Fibroblast of lung (primary cell): ENCODE measurements around the gene SGSH. TPM values are rescaled to one million over a fixed set of nuclear protein-coding genes. Genes with fewer than 3 reads are reported as not detected.

Experiments used
- DNase-seq, 2 donors: peaks; one replicate each; pipeline versions ENCODE4 v3.0.0 to v3.0.0-alpha.2; 2010; ENCODE audit warnings: low read depth in 2 of 2
- H2AFZ ChIP-seq: 2 replicates; pipeline ENCODE4 v1.5.1; 2012; ENCODE audit warnings: low read length, control low read depth, inconsistent platforms
- H3K27ac ChIP-seq: 2 replicates; pipeline ENCODE4 v1.5.1; 2011; ENCODE audit warnings: low read length, control low read depth; ENCODE audit not compliant: insufficient read depth
- H3K27me3 ChIP-seq: 2 replicates; pipeline ENCODE4 v1.5.1; 2011; ENCODE audit warnings: mild to moderate bottlenecking, low read length; ENCODE audit not compliant: control insufficient read depth, insufficient read depth
- H3K36me3 ChIP-seq: 2 replicates; pipeline ENCODE4 v1.5.1; 2011; ENCODE audit warnings: low read length; ENCODE audit not compliant: control insufficient read depth, insufficient read depth
- H3K4me1 ChIP-seq: 2 replicates; pipeline ENCODE4 v1.5.1; 2011; ENCODE audit warnings: low read length; ENCODE audit not compliant: control insufficient read depth, insufficient read depth; ENCODE audit errors: extremely low read depth
- H3K4me2 ChIP-seq: 2 replicates; pipeline ENCODE4 v1.5.1; 2011; ENCODE audit warnings: low read length, control low read depth; ENCODE audit not compliant: insufficient read depth; ENCODE audit errors: extremely low read depth
- H3K4me3 ChIP-seq, 4 experiments: fragments of 200-600 bp in 1 of 4; sonication (generic) in 1 of 4; replicated peaks in 1 of 4; 2 replicates each; pipeline ENCODE4 v1.5.1; 2011 to 2016; ENCODE audit warnings: low read length in 4 of 4, low read depth in 3 of 4, mild to moderate bottlenecking in 3 of 4, control low read depth in 2 of 4, inconsistent platforms in 1 of 4, mixed read lengths in 1 of 4; ENCODE audit not compliant: insufficient read depth in 1 of 4; ENCODE audit errors: control extremely low read depth in 1 of 4
- H3K79me2 ChIP-seq: 2 replicates; pipeline ENCODE4 v1.5.1; 2012; ENCODE audit warnings: mild to moderate bottlenecking, low read length, inconsistent platforms; ENCODE audit not compliant: control insufficient read depth, insufficient read depth
- H3K9ac ChIP-seq: 2 replicates; pipeline ENCODE4 v1.5.1; 2011; ENCODE audit warnings: mild to moderate bottlenecking, low read length, control low read depth; ENCODE audit not compliant: insufficient read depth
- H3K9me3 ChIP-seq: 2 replicates; pipeline ENCODE4 v1.5.1; 2012; ENCODE audit warnings: low read depth, low read length; ENCODE audit not compliant: control insufficient read depth, insufficient read depth
- H4K20me1 ChIP-seq: 2 replicates; pipeline ENCODE4 v1.5.1; 2011; ENCODE audit warnings: low read length; ENCODE audit not compliant: control insufficient read depth, insufficient read depth; ENCODE audit errors: extremely low read depth
- EZH2 ChIP-seq: IDR thresholded peaks from 2 replicates; pipeline ENCODE4 v1.5.1; 2012; ENCODE audit warnings: low read length, control low read depth, mild to moderate bottlenecking; ENCODE audit errors: missing control alignments
- polyA plus RNA-seq, 2 donors: library from polyadenylated mRNA; depleted of rRNA in 1 of 2; stranded (reverse) in 1 of 2; unstranded in 1 of 2; fragments of >200 nt; gene quantifications; 2 replicates each; pipeline ENCODE4 v1.2.1, GENCODE V29; 2011 to 2012; ENCODE audit warnings: missing spikeins in 1 of 2
- total RNA-seq: library from RNA; depleted of rRNA; stranded (reverse); fragments of >200 nt; gene quantifications from 2 replicates; pipeline ENCODE4 v1.2.1, GENCODE V29; 2014
- TF ChIP-seq, protein P1 (sequence below), 2 donors: IDR thresholded peaks in 1 of 2; conservative IDR thresholded peaks in 1 of 2; 1 replicate in 1 of 2; 2 replicates in 1 of 2; pipeline ENCODE4 v1.5.1; 2011 to 2012; ENCODE audit warnings: low read length in 2 of 2, control low read depth in 1 of 2, inconsistent platforms in 1 of 2, low read depth in 1 of 2, mild to moderate bottlenecking in 1 of 2

SGSH gene
- total and polyA plus RNA-seq, 2 donors (not counting 1 experiment from before 2014, with no cell fraction given), result 26.9 to 57.2 TPM

DNA sequence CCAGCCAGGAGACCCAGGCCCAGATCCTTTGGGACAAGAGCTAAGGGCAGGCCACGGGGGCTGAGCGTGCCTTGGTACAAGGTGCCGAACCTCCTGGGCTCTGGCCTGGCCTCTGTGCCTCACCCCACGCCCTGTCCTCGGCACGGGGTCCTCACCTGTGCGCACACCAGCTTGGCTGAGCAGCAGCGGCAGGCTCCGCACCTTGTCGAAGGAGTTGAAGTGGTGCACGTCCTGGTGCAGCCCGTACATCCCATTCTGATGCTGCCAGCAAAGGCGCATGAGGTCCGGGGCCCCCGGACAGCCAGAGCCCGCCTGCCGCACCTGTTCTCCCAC lies 5.3 kb downstream of the SGSH start:
- no peak overlapping the region for H3K4me3 ChIP-seq
- no peaks in the 10 kb centered on the region for H3K9me3 ChIP-seq
- no peak overlapping the region for H3K27ac ChIP-seq
- no peaks in the 10 kb centered on the region for H4K20me1 ChIP-seq
- peaks cover 39% of the 10 kb centered on the region for H3K36me3 ChIP-seq
- H3K79me2 ChIP-seq, result peaks cover 12% of the 10 kb centered on the region
- H3K4me2 ChIP-seq, result no peak overlapping the region
- no peak overlapping the region for H3K9ac ChIP-seq
- no peak overlapping the region for H2AFZ ChIP-seq
- H3K27me3 ChIP-seq, result no peaks in the 10 kb centered on the region
- H3K4me1 ChIP-seq, result peaks cover 9% of the 10 kb centered on the region
- DNase-seq, result no peak
- TF ChIP-seq EZH2, result no peak
- TF ChIP-seq, protein P1, sequence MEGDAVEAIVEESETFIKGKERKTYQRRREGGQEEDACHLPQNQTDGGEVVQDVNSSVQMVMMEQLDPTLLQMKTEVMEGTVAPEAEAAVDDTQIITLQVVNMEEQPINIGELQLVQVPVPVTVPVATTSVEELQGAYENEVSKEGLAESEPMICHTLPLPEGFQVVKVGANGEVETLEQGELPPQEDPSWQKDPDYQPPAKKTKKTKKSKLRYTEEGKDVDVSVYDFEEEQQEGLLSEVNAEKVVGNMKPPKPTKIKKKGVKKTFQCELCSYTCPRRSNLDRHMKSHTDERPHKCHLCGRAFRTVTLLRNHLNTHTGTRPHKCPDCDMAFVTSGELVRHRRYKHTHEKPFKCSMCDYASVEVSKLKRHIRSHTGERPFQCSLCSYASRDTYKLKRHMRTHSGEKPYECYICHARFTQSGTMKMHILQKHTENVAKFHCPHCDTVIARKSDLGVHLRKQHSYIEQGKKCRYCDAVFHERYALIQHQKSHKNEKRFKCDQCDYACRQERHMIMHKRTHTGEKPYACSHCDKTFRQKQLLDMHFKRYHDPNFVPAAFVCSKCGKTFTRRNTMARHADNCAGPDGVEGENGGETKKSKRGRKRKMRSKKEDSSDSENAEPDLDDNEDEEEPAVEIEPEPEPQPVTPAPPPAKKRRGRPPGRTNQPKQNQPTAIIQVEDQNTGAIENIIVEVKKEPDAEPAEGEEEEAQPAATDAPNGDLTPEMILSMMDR (conservative IDR thresholded peaks at IDR 0.05 in 1 of 2, IDR thresholded peaks at IDR 0.05 in 1 of 2; ENCODE audit: low read depth in 1 of 2, low read length in 2 of 2), result no peak

DNA sequence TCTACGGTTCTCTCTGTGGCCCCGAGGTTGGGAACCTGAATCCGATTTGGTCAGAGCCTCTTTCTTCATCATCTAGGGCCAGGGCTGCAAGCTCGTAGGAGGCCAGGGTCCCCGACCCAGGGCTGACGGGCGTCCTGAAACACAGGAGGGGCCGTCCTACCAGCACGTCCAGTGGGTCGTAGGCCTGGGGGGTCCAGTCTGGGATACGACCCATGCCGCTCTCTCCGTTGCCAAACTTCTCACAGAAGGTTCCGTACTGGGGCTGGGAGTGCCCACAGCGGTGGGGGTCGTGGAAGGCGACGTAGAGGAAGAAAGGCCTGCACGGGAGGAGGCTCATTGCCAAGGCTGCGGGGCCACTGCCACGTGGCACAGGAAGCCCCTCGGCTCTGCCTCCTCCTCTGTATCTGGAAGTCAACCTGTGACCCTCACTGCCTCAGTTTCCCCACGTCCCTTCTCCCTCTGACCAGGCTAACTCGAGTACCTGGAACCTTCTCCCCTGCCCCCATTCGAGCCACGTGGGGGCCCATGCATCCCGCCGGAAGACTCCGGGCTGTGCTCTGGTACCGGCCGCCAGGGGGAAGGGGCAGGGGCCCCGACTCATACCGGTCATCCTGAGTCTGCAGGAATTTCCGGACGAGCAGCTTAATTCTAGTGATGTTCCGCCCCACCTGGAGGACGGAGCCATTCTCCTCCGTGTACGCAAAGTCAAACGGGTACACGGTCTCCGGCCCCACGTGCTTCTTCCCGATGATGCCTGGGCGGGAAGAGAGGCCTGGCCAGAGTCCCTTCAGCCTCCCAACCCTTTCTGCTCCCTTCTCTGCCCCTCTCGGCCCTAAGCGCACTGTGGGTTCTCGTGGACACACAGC lies 5.9 kb downstream of the SGSH start:
- no peaks in the 10 kb centered on the region for H3K27me3 ChIP-seq
- H3K79me2 ChIP-seq, result peaks cover 10% of the 10 kb centered on the region
- no peak for TF ChIP-seq EZH2
- TF ChIP-seq, protein P1 (conservative IDR thresholded peaks at IDR 0.05 in 1 of 2, IDR thresholded peaks at IDR 0.05 in 1 of 2; ENCODE audit: low read depth in 1 of 2, low read length in 2 of 2), result no peak
- H3K9ac ChIP-seq, result no peak overlapping the region
- peaks cover 42% of the 10 kb centered on the region for H3K36me3 ChIP-seq
- peaks cover 3% of the 10 kb centered on the region for H3K4me1 ChIP-seq
- no peaks in the 10 kb centered on the region for H3K9me3 ChIP-seq
- no peak overlapping the region for H3K4me2 ChIP-seq
- no peak overlapping the region for H3K27ac ChIP-seq
- H4K20me1 ChIP-seq, result no peaks in the 10 kb centered on the region
- no peak for DNase-seq
- no peak overlapping the region for H3K4me3 ChIP-seq
- H2AFZ ChIP-seq, result no peak overlapping the region

DNA sequence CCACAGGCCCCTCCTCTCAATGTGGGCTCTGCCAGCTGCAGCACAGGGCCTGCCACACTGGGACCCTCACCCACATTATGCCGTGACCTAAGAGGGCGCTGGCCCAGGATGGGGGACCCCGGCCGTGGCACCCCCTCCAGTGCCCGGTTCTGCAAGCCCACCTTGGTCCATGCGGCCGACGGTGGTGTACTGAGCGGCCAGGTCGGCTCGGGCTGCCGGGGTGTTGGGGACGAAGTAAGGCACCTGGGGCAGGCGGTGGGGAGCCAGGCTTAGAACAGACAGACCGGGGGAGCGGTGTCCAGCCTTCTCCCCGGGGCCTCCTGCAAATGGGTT lies 6.5 kb downstream of the SGSH start:
- Histone ChIP-seq H3K27me3 (no peaks in the 10 kb centered on the region), H3K27ac (no peak overlapping the region), H3K9ac (no peak overlapping the region), H3K4me2 (no peak overlapping the region), H3K9me3 (no peaks in the 10 kb centered on the region), H4K20me1 (no peaks in the 10 kb centered on the region), H3K4me1 (no peaks in the 10 kb centered on the region), H3K36me3 (peaks cover 42% of the 10 kb centered on the region), H3K79me2 (peaks cover 8% of the 10 kb centered on the region), H3K4me3 (no peak overlapping the region), H2AFZ (no peak overlapping the region)
- TF ChIP-seq EZH2, result no peak
- TF ChIP-seq, protein P1 (conservative IDR thresholded peaks at IDR 0.05 in 1 of 2, IDR thresholded peaks at IDR 0.05 in 1 of 2; ENCODE audit: low read depth in 1 of 2, low read length in 2 of 2), result no peak
- no peak for DNase-seq
